Fibroblast of gingiva (primary cell): ENCODE data around the gene RC3H2.
A peak's percentile ranks its signal among the peaks of the same experiment; 100 is the strongest.
"Not testable (repeated sequence)": the region's sequence is repeated elsewhere in the genome, so short reads cannot be mapped to it uniquely, and the experiment has no call there.

ENCODE experiments used
- DNase-seq: peaks from one replicate; pipeline ENCODE4 v3.0.0-alpha.2; 2011; ENCODE audit warnings: low read depth

Gene RC3H2

DNA sequence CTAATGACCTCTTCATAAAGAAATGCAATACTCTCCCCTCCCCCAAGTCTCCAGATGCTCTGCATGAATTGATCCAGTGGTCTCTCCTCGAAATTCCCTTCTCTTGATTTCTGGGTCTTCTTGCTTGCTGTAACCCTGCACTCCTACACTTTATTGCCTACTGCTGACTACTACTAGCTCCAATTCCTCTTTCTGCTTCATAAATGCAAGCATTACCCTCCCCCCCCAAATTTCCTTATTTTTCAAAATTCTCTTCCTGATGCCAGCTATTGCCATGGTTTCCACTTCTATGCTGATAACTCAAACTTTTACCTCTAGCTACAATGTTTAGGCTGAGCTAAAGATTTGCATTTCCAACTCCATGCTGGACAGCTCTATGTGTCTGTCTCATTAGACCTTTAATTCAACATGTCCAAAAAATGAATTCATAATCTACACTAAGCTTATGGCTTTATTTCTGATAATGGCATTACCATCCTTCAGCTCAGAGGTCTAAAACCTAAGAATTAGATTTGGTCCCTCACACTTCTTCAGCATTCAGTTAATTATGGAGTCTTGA lies 24.7 kb upstream of the RC3H2 start:
- DNase-seq: no peak

DNA sequence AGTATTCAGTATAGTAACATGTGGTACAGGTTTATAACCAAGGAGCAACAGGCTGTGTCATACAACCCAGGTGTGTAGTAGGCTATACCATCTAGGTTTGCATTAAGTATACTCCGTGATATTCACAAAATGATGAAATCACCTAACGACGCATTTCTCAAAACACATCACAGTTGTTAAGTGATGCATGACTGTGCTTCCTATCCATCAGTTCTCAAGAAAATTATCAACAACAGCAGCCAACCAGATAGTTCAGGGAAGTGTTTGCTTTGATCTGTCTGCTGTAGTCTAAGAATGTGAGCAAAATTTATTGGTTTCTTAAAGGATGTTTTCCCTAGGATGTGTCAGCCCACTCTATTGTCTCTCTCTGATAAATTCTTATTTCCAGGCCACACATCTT lies 18.8 kb upstream of the RC3H2 start:
- DNase-seq: no peak

DNA sequence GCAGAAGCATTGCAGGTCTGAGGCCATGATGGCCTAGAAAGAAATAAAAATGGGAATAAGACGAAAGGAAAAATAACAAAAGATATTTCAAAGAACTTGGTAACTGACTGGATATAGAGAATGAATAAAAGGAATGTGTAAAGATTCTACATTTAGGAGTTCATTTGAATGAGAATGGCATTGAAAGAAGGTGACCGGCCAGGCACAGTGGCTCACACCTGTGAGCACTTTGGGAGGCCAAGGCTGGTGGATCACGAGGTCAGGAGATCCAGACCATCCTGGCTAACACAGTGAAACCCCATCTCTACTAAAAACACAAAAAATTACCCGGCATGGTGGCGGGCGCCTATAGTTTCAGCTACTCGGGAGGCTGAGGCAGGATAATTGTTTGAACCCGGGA lies 17.6 kb upstream of the RC3H2 start:
- DNase-seq: no peak

DNA sequence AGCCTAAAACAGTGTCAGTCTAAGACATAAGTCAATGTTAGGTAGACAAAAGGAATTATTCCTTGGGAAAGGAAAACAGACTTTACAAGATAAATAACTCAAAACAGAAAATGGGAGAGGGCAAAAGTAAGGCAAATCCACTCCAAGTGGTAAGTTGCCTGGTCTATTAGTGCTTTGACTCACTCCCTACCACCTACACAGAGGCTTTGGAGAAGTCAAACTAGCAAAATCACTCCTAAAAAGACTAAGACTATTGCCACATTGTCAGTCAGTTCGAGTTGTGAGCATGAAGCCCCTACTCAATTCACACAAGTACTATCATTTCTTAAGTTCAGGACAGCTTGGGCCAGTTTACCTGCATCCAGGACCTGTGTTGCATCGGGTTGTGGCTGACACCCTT lies 13.2 kb upstream of the RC3H2 start:
- no peak for DNase-seq

DNA sequence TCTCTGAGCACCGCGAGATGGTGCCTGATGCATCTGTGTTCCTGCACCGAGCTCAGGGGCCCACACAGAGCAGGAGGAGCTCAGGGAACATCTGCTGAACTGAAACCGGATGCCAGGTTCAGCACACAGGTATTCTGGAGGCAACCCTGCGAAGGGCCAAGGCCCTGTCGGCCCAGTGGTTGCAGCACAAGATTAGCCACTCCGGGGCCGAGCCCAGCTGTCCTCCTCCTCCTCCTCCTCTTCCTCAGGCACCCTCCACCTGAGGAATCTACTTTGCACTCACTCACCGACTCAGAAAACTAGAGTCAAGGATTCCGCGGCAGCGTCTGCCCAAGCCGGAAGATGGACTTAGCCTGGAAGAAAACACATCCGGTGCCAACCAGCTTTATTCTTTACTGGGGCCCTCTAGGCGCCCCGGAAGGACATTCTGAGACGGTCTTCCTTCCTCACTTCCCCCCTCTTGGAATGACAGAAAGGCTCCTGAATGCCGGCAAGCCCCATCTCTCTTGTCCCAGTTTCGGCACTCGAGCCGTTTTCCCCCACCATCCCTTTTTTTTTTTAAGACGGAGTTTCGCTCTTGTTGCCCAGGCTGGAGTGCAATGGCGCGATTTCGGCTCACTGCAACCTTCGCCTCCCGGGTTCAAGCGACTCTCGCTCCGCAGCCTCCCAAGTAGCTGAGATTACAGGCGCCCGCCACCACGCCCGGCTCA lies 8.0 kb upstream of the RC3H2 start, which contains the start of gene ZBTB6:
Gene ZBTB6, minus strand, starts transcription at position 360 of the 710 bp plus-strand sequence. CDS start 1,251 bp downstream, outside the sequence.
- peak; percentile 80 for DNase-seq

DNA sequence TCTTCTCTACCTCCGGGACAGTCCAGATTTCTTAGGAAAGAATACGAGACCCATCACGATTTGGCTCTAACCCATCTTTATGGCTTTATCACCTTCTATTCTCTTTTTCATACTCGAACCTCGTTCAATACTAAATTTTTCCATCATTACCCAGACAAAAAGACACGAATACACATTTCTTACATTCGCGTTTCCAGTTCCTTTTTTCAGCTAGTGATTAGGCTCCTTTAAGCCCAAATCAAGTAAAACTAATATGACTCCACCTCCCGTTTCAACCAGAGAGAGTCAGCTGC lies 7.5 kb upstream of the RC3H2 start:
- DNase-seq: no peak

DNA sequence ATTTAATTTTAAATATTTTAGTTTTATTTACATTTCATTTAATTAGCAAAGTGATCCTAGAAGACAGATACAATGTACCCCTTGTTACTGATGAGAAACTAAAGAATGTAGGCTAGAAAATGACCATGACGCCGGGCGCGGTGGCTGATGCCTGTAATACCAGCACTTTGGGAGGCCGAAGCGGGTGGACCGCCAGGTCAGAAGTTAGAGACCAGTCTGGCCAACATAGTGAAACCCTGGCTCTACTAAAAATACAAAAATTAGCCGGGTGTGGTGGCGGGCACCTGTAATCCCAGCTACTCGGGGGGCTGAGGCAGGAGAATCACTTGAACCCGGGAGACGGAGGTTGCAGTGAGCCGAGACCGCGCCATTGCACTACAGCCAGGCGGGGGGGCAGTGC lies 963 bp upstream of the RC3H2 start:
- DNase-seq: not testable (repeated sequence)

DNA sequence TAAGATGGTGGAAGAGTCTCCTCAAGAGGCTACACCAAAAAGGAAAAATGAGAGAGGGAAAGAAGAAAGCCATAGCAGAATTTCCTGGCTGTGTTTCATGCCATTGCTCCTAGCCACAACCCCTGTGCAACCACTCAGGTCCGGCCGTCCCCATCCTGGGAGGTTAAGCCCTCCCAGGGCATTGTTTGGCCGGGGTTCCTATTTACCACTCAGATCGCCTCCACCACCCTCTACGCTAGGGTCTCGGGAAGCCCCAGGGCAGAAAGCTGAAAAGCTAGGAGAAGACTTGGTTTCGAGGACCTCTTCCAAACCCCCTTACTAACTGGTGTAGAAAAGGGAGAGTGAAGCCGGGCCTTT lies 715 bp downstream of the RC3H2 start:
- DNase-seq: peak; percentile 39

DNA sequence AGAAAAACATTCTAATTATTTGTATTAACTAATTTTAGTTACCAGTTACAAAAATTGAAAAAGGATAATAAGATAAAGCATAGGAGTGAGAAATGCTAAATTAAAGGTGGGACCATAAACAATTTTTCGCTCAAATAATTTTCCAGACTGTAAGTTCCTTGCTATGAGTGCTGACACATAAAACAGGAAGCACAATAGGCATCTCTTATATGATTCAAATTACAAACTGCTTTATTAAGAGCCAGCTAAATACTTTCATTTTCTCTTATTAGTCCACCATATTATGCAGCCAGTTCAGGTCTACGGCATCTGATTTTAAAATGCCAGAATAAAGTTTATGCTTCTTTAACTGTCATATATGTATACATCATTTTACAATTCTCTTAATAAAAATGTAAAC lies 4.4 kb downstream of the RC3H2 start:
- peak; percentile 34 for DNase-seq

DNA sequence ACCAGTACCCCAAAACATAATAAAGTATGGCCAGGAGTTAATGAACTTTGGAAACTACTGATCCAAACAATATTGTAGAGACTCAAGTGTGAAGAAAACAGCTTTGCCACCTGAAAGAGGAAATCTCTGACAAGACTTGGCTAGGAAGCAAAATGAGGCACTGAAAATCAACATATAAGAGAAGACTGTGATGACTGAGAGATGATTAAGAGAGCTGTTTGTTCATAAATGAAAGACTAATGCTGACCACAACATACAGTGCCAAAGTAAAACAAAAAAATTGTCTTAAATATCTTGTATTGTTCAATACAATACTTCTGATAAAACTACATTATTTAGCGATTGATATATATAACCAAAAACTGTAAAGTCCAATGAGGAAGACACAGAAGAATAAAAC lies 7.2 kb downstream of the RC3H2 start:
- no peak for DNase-seq

DNA sequence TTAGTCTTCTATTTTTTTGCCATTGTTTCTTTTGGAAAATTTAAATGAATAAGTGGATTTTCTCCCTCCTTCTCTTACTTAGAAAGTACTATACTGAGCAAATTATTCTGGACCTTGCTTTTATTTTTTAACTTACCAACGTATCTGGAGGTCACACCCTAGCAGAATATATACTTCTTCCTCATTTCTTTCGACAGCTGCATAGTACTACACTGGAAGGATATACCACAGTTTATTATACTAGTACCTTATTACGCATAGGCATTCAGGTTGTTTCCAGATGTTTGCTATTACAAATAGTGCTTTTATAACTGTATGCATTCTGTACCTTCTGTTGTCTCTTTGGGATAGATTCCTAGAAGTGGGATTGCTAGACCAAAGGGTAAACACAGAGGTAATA lies 16.7 kb downstream of the RC3H2 start:
- no peak for DNase-seq

DNA sequence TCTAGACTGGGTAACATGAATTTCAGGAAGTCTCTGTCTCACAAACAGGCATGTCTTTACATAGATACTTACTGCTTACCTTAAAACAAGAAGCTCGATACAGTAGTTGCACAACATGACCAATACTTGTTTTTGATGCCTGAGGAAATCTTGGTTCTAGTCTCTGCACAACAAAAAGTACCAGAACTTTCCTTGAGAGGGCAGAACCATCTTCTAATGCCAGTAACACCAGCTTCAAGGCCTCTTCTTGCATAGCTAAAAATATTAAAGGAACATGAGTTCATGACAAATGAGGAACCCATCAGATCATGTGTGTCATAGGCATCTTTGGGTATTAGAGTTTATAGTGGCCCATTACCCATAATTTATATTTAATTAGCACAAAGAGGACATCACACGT lies 22.0 kb downstream of the RC3H2 start:
- no peak for DNase-seq

DNA sequence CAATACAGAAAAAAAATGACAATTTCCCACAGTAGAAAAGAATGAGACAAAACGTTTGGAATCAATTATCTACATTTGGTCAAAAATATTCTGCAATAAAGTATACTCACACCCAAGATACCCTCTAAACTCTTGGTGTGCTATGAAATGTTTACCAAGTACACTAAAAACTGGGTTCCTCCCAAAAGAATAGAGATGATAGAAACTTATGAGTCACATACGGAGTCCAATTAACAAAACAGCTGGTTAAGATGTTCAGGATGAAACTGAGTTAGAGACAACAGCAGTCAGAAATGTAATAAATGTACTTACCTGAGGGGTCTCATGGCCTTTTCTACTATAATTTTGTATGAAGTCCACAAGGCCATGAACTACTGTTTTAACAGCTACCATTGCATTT lies 25.7 kb downstream of the RC3H2 start:
- no peak for DNase-seq

DNA sequence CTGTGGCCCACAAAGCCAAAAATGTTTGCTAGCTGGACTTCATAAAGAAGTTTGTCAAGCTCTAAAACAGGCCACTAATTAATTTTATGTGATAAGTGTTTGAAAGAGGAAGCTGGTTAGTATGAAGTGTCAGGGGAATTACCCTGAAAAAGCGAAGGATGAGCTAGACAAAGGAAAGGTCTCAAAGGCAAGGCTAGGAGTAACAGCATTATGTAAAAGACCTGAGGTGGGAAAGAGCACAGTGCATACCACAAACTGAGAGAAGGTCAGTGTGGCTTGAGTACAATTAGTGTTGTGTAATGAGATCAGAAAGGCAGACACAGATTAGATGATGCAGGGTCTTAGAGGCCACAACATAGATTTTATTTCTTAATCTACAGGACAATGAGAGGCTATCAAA lies 29.6 kb downstream of the RC3H2 start:
- no peak for DNase-seq

DNA sequence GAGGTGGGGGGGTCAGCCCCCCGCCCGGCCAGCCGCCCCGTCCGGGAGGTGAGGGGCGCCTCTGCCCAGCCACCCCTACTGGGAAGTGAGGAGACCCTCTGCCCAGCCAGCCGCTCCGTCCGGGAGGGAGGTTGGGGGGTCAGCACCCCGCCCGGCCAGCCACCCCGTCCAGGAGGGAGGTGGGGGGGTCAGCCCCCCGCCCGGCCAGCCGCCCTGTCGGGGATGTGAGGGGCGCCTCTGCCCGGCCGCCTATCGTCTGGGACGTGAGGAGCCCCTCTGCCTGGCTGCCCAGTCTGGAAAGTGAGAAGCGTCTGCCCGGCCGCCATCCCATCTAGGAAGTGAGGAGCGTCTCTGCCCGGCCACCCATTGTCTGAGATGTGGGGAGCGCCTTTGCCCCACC lies 37.9 kb downstream of the RC3H2 start:
- DNase-seq: not testable (repeated sequence)

DNA sequence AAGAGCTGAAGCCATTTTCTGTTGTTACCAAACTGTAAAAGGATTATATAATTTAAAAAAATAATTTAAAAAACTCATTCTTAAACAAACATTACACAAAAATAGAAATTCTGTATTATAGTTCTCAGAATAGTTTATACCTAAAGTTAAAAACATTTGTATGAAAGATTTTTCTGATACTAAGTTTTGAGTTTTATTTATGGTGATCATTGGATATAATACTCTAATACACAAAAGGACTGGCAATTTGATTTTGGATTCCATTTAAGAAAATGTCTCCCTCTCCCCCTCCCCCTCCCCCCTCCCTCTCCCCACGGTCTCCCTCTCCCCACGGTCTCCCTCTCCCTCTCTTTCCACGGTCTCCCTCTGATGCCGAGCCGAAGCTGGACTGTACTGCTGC lies 39.1 kb downstream of the RC3H2 start:
- no peak for DNase-seq

DNA sequence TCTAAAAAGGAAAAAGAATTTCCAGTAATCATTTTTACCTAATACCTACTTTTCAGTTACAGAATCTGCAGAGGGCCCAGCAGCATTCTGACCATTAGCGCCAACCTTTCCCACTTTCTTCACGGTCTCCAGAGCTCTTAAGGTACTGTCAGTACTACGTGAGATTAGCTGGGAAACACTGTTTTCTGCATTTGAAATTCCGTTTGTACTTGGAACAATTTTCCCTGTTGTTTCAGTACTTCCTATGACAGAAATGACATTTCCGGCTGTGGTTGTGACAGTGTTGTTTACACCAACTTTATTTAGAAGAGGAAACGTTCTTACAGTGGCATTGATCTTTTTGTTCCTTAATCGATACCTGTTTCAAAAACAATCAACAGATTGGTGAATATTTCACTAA lies 39.9 kb downstream of the RC3H2 start:
- DNase-seq: no peak

DNA sequence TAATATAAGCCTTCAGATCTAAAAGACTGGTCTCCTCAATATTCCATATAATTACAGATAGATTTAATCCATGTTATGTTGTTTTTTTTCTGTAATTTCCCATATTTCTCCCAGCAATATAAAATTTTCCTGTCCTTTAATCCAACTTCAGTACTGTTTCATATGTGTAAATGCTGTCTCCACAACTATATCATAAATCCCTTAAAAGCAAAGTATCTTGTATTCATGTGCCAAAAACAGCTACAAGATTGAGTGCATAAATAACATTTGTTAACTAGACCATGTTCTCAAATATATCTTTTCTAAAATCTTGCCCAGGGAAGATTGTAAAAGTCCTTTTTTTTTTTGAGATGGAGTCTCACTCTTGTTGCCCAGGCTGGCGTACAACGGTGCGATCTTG lies 41.8 kb downstream of the RC3H2 start:
- DNase-seq: no peak

DNA sequence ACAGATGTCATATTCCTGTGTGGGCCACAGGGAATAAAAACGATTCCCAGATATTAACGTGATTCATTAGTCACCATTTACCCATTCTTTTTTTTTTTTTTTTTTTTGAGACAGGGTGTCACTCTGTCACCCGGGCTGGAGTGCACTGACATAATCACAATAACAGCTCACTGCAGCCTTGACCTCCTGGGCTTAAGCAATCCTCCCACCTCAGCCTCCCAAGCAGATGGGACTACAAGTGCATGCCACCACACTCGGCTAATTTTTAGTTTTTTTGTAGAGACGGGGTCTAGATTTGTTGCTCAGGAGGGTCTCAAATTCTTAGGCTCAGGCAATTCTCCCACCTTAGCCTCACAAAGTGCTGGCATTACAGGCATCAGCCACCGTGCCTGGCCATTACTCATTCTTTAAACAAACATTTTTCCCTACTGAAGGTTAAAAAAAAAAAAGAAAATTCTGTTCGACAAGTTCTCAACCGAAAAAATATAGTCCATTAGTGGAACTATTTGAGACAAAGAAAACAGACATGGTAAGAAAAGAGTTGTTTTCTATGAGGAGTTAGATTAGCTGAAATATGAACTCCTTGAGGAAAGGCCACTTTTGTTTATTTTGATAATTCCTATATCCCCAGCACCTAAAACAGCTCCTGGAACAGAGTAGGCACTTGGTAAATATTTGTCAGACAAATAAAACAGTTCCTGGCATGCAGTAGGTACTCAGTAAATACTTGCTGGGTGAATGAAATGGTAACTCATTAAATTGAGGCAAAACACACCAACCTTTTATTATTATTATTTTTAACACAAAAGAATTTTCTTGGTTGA lies 44.6 kb downstream of the RC3H2 start:
- no peak for DNase-seq

DNA sequence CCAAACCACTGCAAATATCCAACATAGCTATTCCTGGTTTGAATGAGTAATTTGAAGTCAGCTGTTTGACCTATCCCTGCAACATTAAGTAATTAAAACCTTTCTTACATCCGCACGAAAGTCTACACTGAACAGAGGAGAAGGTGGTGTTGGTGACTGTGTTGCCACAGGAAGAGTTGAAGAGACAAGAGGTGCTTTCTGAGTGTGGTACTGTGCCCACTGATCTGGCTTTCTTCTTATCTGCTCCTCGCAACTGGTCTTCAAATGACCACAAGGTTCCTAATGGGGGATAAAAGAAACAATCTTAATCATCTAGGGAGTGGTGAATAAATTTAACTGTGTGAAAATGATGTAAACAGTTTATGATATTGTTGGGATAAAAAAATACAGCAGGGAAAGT lies 47.3 kb downstream of the RC3H2 start:
- no peak for DNase-seq

DNA sequence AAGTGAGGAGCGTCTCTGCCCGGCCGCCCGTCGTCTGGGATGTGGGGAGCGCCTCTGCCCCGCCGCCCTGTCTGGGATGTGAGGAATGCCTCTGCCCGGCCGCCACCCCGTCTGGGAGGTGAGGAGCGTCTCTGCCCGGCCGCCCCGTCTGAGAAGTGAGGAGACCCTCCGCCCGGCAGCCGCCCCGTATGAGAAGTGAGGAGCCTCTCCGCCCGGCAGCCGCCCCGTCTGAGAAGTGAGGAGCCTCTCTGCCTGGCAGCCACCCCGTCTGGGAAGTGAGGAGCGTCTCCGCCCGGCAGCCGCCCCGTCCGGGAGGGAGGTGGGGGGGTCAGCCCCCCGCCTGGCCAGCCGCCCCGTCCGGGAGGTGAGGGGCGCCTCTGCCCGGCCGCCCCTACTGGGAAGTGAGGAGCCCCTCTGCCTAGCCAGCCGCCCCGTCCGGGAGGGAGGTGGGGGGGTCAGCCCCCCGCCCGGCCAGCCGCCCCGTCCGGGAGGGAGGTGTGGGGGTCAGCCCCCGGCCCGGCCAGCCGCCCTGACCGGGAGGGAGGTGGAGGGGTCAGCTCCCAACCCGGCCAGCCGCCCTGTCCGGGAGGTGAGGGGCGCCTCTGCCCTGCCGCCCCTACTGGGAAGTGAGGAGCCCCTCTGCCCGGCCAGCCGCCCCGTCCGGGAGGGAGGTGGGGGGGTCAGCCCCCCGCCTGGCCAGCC lies 52.9 kb downstream of the RC3H2 start:
- DNase-seq: not testable (repeated sequence)

DNA sequence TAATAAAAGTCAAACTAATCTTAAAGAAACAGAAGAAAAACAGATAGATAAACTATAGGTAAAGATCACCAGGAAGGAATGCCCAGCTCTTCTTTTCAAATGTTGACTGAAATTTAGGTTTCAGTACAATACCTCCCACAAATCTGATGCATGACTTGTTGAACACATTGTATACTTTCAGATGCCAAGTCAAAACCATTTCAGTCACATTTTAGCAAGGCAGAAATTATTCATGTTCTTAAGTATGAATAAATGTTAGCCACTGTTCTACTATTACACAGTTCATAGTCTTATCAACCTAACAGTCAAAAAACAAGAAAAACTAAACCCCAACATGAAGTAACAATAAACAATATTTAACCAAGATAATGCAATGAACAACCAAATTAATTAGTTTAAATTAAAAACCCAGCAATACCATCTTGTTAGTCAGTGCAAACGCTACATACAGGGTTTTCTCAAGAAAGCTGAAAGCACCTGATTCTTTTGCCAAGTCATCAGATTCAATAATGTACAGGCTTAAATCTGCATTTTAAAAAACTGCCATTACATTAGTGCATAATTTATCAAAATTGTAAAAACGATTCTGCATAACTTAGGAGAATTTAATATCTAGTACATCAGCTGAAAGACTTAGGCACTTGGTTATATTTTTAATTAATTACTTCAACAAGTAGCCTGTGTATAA lies 56.8 kb downstream of the RC3H2 start:
- no peak for DNase-seq
